ENCODE results near the gene FAM240B.

Gene FAM240B

GRCh38 chr9:38668791-38669466 lies 51.0 kb downstream of the FAM240B start:
- no peak for DNase-seq

- DNase-seq: peak in 1 of 2 experiments; percentile 12
These were observed 57.0 kb downstream of the FAM240B start for GRCh38 chr9:38662763-38663593.

DNA sequence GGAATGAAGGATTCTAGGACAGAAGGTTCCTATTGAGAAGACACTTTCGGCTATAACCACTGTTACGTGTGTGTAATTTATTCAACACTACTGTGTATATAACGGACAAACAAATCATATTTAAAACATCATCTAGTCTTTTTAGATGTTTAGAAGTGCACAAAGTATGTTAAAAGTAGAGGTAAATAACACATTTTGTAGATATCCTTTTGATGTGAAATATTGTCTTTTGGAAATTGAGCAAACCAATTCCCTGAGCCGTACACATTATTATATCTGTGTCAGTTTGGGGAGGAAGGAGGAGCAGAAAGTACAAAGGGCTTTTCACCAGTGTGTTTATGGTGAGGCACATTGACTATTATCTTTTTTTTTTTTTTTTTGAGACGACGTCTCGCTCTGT lies 60.4 kb downstream of the FAM240B start:
- peak in 1 of 2 experiments; percentile 12 for DNase-seq

- peak in 1 of 2 experiments; percentile 12 for DNase-seq
These were observed 63.0 kb downstream of the FAM240B start for GRCh38 chr9:38656896-38657295.

DNA sequence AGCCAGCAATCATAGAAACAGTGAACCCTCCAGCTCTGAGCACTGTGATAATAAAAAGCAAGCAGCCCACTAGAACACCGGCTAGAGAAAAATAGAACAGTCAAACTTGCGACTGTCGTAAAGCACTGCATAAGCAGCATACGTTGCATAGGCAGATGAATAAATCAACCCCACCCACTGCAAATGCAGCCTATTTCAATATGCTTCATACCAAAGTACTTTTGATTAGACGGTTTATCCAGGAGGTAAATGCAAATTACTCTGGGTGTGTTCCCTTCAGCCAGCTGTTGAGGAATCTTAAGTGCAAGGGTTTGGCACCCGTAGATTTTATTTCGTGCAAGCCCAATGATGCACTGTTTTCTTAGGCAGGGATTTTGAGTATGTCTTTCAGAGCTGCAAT lies 67.4 kb downstream of the FAM240B start:
- peak; percentile 88 to 92 for DNase-seq

DNA sequence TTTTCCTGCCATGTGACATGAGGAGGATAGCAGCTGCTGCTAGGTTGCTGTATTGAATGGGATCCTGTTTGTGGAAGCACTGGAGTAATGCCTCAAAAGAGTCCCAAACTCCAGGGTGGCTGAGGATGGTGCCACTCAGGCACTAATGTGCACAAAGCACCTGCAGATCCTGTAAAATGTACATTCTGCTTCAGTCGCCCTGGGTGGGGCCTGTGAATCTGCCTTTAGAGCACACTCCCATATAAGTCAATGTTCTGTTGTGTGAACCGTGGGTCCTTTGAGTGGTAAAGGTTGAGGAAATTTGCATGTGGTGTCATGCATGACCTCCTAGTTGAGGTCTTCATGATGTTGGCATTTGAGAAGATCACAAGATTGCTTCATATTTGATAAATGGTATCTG lies 67.9 kb downstream of the FAM240B start:
- peak in 1 of 2 experiments; percentile 88 for DNase-seq

DNA sequence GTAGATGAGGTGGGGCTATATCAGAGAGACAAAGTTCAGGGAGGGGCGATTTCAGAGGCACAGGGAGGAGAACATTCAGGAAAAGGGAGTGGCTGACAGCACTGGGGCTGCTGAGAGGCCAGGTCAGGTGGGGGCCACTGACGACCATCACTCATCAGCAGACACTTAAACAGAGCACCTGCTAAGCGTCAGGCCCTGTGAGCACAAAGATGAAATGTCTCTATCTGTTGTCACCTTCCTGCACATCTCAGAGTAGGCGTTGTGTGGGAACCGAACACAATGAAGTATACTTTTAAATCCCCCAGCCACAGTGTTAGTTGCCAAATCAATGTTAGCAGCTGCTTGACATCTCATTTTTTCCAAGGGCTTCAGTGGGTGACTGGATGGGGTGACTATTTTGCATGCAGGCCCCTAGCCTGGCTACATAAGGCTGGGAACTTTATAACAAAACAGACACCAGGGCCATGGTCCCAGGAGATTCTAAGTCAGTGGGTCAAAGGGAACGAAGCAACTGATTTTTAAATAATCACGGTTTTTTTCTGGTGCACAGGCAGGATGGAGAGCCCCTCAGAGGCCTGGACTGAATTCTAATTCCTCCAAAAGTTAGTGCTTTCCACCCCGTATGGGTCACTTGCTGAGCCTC lies 68.4 kb downstream of the FAM240B start:
- DNase-seq: peak in 1 of 2 experiments; percentile 9

- DNase-seq: no peak
These were observed 69.4 kb downstream of the FAM240B start for GRCh38 chr9:38650564-38650963.

- no peak for DNase-seq
These were observed 70.1 kb downstream of the FAM240B start for GRCh38 chr9:38649731-38650363.

DNA sequence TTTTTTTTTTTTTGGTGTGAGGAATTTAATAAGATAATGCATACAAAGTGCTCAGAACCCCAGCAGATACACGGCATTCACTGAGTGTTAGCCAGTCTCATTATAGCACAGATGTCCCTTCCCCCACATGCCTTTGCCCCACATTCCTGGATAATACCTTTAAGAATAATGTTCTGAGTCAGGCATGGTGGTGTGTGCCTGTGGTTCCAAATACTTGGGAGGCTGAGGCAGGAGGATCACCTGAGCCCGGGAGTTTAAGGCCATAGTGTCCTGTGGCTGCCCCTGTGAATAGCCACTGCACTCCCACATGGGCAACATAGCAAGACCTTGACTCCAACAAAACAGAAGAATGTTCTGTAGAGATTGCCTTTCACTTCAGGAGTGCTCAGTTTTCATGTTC lies 75.3 kb downstream of the FAM240B start:
- no peak for DNase-seq

All from NCI-H526 (cell line).